Inferior parietal cortex (tissue), 1 donor: ENCODE results near the gene INTS11.

ENCODE experiments used
- DNase-seq: peaks from one replicate; pipeline ENCODE4 v3.0.0-alpha.2; 2016; ENCODE audit errors: extremely low spot score

The INTS11 gene

DNA sequence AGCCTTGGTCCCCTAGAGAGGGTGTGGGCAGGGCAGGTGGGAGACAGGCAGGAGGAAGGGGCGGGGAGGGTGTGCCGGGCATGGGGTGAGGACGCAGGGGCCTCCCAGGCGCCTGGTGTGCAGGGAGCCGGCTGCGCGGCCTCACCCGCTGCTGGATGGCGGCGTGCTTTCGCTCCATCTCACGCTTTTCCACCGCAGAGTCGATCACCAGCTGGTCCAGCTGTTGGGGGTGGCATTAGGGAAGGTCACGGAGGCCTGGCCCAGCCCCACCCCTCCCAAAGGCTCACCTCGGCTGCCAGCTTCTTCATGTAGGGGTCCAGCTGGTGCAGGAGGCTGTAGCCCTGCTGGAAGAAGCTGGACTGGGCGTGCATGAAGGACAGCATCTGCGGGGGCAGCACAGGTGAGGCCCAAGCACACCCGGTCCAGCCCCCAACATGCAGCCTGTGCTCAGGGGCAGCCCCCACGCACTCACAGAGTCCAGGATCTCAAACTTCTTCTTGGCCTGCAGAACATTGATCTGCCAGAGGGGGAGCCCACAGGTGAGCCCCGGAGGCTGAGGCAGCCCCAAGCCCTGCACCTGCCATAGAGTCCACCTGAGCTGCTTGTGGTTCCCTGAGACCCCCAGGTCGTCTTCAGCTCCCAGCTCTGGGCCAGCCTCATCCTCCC lies 24.6 kb downstream of the INTS11 start:
- no peak for DNase-seq

DNA sequence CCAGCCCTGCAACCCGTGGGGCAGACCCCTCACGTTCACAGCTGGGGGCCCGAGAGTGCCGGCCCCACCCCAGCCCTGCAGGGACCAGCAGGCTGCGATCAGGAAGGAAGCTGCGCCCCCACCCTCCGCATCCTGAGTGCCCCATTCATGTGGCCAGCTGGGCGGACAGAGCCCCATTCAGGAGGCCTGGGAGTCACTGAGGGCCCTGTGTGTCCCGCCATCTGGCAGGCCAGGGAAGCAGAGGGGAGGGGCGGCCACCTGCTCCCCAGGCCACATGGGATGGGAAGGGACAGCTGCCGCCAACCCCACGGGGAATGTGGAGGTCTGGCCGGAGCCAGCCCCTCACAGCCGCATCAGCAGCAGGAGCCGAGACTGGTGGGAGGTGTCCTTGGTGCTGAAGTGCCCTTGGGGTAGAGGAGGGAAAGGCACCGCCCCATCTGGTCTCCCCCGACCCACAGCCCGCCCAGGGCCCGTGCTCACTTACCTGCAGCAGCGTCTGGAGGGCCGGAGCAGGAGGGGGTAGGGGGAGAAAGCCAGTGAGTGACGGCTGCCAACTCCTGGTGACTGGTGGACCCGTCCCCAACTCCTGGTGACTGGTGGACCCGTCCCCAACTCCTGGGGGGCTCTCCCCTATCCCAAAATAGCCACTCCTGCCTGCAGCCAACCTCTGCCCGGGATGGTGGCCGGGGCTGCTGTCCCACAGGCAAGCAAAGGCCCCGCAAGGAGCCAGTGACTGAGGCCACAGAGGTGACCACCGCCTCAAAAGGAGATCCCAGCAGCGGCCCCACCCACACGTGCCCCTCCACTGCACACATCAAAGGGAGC lies 25.4 kb downstream of the INTS11 start:
- peak; percentile 82 for DNase-seq

DNA sequence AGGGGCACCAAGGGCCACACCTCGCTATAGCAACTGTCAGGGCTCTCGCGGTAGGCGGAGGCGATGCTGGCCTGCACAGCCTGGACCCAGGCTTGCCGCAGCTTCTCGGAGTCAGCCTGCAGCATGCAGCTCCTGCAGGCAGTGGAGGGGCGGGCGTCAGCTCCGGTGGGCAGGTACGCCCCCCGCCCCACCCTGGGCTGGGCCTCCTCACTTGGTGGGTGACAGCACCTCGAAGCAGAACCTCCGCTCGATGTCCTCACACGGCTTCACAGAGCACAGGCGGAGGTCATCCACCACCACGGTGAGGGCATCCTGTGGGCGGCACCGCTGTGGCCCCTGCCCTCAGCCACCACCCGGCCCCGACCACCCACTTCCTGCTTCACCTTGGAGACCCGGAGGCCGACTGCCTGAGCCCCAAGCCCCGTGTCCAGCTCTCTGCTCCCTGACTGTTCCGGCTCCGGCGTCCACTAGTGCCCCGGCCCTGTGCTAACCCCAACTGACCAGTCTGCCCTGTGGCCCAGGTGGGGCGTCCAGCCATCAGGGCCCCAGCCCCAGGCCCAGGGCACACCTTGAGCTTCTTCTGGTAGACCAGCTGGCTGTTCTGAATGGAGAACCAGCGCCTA lies 26.5 kb downstream of the INTS11 start:
- DNase-seq, result no peak

DNA sequence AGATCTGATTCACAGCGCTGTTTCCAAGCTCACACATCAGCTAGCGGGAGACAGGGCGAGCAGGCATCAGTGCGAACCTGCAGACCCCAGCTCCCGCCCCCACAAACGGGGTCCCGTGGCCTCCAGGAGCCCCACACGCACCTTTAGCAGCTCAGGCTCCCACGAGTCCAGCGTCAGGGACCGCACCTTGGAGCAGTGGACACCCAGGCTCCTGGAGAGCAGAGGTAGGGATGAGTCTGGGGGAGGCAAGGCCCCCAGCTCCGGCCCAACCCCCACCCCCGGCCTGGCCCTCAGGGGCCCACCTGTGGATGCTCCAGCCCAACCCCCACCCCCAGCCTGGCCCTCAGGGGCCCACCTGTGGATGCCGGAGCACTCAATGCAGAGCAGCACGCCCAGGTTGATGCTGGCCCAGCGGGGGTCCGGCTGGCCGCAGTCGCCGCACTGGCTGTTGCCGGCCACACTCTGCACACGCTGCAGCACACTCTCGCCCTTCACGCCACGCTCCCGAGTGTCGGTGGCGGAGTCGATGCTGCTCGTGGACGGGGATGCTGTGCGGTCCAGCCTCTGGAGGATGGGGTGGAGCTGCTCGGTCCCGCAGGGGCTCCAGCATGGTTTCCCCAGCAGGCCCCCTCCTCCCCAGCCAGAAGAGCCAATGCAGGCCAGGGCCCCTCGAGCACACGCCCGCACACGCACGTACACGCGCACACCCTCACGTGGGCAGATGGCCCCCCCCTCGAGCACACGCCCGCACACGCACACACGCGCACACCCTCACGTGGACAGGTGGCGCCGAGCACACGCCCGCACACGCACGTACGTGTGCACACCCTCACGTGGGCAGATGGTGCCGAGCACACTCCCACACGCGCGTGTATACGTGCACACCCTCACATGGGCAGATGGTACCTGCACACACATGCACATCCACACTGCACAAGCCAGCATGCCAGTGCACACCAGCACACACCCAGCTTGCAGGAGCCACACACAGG lies 28.1 kb downstream of the INTS11 start:
- no peak for DNase-seq

DNA sequence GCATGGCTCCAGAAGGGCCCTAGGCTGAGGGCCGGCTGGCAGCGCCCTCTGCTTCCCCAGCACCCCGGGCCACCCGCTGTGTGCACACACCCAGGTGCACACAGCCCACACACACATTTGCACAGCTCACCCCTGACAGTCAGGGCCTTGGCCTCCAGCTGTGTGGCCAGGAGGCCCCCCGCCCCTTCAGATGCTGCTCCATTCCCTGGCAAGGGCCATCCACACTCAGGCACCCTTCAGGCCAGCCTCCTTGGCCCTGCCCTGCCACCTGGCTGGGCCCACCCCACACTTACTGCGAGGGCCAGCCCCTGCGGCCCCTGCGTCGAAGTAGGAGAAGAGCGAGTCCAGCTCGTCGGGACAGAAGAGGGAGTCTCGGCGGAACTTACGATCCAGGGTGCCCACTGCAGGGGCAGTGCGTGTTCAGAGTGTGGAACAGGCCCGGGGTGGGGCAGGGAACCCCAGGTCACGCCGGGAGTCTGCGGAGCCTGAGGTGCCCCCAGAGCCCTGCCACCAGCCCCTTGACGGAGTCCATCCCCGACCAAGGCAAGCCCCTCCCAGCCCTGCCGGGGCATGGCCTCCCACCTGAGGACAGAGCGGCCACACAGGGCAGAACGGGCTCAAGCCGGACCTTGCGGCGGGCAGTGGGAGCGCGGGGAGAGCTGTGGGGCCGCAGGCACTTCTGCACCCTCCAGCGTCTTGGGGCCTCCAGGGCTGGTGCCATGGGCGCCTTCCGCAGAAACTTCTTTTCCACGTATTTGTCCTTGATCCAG lies 29.1 kb downstream of the INTS11 start:
- DNase-seq, result no peak

DNA sequence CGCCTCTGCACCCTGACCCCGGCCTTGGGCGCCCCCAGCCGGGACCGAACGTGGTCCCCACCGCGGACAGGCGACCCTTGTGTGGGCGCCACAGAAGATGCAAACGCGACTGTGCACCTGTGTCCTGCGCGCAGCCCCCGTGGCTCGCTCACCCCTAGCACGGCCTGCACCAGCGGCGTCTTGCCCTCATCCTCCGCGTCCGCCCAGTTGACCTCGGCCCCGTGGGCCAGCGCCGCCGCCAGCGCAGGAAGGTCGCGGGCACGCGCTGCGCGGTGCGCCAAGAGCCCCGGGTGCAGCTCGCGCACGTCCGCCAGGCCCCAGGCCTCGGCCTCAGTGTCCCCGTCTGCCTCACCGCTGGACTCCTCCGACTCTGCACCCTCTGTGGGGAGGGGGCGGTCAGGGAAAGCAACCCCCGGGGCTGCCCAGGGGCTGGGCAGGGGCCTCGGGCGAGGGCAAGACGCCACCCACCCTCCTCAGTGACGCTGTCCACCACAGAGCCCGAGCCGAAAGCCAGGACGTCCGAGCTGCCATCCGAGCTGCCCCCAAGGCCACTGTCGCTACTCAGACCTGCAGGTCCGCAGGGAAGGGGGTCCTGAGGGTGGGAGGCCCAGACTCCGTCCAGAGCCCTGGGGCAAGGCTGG lies 30.1 kb downstream of the INTS11 start:
- no peak for DNase-seq

DNA sequence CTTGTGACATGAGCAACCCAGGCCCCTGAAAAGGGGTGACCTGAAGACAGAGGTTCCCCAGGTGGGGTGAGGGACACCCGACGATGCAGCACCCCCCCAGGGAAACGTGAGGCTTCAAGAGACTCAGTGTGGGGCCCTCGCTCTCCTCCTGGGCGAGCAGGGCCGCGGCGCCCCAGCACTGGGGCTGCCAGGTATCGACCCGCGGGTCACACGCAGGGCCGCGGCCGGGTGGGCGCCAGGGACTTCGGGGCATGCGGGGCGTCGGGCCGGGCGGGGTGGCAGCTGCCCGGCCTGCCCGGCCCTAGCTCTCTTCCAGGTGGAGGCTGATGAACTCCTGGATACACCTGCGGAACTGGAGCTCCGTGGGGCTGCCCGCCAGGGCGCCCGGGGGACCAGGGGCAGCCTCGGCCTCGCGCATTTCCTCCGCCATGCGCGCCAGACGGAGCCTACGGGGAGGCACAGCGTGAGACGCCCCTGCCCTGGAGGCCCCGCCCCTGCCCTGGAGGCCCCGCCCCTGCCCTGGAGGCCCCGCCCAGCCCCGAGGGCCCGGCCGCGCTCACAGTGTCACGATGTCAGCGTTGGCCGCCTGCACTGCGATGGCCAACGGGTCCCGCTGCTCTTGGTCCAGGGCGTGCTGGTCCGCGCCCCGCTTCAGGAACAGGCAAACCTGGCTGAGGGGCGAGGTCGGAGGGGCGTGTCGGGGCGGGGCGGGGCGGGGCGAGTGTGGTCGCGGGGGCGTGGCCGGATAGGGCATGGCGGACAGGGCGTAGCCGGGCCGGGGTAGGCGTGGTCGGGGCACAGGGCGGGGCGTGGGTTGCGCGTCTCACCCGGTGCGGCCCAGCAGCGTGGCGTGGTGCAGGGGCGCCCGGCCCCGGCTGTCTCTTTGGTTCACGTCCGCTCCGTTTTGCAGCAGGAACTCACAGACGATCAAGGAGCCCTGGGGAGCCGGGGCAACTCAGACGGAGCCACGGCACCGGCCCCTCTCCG lies 30.9 kb downstream of the INTS11 start:
- no peak for DNase-seq

DNA sequence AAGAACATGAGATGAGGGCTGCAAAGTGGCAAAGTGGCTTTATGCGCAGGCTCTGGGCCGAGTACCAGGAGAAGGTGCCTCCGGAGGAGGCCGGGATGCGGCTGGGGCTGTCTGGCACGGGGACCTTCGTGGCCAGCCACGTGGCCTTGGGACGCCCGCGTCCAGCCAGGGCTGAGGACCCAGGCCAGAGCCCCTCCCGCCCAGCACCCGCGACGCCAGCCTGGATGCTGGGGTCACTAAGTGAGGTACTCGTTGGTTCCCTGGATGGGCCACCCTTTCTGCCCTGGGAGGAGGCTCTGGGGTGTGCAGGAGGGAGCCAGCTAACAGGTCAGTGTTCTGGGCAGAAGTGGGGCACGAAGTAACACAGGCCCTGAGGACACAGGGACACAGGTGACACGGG lies 31.6 kb downstream of the INTS11 start:
- DNase-seq, result no peak

DNA sequence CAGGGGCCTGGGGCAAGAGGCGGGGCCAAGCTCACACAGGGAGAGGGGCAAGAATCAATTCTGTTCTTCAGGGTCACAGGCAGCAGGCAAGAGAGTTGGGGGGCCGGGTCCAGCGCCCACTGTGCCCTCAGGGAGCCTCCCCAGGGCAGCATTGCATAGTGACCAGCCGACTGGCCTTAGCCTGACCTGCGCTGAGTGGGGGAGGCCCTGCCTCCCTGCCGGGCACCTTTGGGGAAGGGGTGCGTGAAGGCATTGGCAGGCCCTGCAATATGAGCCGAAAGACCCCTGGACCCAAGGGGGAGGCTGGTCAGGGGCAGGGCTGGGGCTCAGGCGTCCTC lies 32.0 kb downstream of the INTS11 start:
- no peak for DNase-seq

DNA sequence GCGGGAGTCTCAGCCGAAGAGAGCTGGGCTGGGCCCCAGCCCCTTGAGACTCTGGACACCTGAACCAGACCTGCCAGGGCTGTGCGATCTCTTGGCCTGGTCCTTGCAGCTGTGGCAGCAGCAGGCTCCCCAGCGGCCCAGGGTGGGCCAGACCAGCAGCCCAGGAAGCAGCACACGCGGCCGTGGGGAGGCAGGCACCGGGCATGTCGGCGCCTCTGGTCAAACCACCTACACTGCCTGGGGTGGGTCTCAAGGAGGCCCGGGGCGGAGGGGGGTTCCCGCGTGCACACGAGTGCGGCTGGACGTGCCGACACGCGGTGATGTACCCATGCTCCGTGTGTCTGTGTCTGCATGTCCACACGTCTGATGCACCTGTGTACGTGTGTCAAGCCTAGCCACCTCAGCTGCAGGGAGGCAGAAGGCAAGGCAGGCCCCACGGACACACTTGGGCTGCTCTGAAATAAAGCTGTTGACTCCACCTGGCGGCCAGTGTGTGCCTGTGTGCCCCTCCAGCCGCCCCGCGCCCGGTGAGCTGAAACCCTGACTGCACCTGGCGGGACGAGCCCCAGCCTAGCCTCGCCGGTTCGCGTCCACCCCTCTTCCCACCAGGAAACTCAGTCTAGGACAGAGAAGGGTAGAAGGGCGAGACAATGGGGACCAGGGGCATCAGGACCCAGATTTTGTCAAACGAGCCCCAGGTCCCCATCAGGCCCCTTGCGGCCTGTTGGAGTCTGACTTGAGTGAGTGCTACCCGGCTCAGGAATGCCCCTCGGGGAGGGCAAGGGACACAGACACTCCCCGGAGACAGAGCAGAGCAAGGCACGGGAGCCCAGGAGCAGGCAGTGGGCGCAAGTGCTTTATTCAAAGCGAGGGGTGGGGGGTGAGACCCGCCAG lies 32.7 kb downstream of the INTS11 start:
- peak; percentile 33 for DNase-seq

DNA sequence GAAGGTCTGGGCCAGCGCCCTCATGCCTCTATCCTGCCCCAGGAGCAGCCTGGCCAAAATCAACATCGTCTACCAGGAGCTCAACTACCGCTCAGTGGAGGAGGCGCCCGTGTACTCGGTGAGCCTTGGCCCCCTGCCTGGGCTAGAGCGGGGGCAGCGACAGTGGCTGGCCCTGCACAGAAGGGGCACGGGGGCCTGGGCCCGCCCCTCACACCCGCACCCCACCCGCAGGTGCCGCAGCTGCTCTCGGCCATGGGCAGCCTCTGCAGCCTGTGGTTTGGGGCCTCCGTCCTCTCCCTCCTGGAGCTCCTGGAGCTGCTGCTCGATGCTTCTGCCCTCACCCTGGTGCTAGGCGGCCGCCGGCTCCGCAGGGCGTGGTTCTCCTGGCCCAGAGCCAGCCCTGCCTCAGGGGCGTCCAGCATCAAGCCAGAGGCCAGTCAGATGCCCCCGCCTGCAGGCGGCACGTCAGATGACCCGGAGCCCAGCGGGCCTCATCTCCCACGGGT lies 33.4 kb downstream of the INTS11 start:
- no peak for DNase-seq

DNA sequence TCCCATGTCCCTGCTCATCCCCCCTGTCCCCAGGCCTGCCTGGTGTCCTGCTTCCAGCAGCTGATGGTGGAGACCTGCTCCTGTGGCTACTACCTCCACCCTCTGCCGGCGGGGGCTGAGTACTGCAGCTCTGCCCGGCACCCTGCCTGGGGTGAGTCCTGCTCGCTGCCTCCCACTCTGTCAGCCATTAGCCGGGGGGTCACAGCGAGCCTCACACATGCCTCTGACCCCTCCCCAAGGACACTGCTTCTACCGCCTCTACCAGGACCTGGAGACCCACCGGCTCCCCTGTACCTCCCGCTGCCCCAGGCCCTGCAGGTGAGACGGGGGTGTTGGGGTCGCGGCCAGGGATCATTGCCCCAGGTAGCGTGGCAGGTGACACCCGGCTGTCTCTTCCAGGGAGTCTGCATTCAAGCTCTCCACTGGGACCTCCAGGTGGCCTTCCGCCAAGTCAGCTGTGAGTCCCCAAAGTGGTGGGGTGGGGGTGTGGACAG lies 34.2 kb downstream of the INTS11 start:
- DNase-seq, result no peak

DNA sequence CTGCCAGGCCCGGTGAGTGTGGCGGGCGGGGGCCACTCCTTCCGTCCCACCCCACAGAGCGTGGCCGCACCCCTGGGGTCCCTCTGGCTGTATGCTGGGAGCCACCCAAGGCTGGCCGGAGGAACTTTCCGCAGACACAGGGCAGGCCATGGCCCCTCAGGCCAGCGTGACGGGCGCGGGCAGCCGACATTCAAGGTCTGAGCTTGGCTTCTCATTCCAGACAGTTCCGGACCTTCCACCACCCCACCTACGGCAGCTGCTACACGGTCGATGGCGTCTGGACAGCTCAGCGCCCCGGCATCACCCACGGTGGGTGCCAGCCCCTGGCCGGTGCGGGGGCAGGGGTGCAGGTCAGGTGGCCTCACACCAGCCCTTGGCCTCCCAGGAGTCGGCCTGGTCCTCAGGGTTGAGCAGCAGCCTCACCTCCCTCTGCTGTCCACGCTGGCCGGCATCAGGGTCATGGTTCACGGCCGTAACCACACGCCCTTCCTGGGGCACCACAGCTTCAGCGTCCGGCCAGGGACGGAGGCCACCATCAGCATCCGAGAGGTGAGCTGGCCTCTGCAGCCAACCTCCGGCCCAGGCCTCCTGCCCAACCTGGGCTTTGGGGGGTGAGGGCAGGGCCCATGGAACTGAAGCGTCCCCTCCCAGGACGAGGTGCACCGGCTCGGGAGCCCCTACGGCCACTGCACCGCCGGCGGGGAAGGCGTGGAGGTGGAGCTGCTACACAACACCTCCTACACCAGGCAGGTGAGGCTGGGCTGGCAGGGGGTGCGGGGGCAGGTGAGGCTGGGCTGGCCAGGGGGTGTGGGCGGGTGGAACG lies 37.0 kb downstream of the INTS11 start:
- no peak for DNase-seq

DNA sequence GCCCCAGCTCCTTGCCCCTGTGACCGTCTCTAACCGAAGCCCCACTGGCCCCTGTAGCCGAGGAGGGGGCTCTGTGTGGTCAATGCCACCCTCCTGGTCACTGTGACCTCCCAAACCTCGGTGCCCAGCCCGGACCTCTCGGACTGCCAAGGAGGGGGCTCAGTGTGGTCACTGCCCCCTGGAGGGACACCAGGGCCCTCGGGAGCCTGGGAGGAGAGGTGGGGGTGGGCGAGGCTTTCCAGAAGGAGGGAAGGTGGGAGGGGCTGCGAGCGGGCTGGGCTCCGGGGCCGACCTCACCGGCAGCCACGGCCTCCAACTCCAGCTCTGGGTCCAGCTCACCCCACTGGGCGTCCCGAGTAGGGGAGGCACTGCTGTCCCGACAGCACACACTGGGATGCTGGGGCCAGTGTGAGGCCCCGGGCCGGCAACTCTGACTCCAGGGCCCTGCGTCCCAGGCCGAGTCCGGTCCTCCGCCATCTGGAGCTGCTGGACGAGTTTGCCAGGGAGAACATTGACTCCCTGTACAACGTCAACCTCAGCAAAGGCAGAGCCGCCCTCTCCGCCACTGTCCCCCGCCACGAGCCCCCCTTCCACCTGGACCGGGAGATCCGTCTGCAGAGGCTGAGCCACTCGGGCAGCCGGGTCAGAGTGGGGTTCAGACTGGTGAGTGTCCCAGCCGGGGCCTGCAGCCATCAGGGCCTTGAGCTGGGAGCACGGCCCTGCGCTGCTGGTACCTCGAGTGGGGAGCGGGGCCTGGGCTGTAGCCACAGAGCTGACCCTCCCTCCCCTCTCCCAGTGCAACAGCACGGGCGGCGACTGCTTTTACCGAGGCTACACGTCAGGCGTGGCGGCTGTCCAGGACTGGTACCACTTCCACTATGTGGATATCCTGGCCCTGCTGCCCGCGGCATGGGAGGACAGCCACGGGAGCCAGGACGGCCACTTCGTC lies 37.9 kb downstream of the INTS11 start:
- DNase-seq, result no peak

DNA sequence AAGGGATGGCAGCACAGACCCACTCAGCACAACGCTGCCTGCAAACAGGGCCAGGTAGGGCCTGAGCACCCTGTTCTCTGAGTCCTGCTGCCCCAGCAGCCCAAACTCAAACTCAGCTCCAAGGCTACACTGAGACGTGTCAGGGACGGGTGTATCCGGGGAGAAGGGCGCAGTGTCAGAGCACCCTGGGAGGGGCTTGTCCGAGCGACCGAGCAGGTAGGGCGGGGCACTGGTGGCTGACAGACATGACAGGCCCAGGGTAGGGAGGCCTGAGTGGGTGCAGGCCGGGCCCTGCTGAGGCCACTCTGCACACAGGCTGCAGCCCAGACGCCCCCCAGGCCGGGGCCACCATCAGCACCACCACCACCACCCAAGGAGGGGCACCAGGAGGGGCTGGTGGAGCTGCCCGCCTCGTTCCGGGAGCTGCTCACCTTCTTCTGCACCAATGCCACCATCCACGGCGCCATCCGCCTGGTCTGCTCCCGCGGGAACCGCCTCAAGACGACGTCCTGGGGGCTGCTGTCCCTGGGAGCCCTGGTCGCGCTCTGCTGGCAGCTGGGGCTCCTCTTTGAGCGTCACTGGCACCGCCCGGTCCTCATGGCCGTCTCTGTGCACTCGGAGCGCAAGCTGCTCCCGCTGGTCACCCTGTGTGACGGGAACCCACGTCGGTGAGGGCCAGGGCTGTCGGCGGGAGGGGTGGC lies 38.7 kb downstream of the INTS11 start:
- DNase-seq, result no peak
